NT2/D1 (cell line): ENCODE results near the gene MUSK.

Experiments
- SUZ12 ChIP-seq: IDR thresholded peaks from 2 replicates; pipeline ENCODE4 v1.6.1; 2011; ENCODE audit not compliant: insufficient read length, insufficient read depth; ENCODE audit errors: extremely low read depth
- YY1 ChIP-seq: IDR thresholded peaks from 2 replicates; pipeline ENCODE4 v1.6.1; 2011; ENCODE audit not compliant: insufficient read length, insufficient read depth
- ZNF274 ChIP-seq: IDR thresholded peaks from 2 replicates; pipeline ENCODE4 v1.6.1; 2011; ENCODE audit warnings: mild to moderate bottlenecking, low read depth, low read length

DNA sequence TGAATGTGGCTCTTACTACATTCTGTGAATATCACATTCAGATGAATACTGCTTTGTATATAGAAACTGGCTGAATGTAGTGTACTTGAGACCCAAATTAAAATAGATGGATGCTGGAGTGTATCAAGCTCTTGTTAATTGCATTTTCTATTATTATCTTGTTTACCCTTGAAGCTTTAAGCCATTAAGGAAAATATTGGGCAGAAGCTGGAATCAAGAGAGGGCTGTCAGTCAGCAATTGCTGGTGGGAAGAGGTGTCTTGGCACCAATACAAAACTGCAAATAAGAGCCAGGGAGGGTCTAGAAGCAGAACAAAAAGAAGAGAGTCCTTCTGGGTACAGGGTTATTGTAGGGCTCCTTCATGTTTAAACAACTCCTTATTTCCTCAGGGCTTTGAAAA is 38.8 kb downstream of the MUSK start:
- no peak for TF ChIP-seq ZNF274
- no peak for TF ChIP-seq YY1
- no peak for TF ChIP-seq SUZ12
